SK-N-SH (cell line): ENCODE measurements around the gene KCNK4. TPM values are rescaled to one million over a fixed set of nuclear protein-coding genes. Genes with fewer than 3 reads are reported as not detected.
A peak's percentile ranks its signal among the peaks of the same experiment; 100 is the strongest.

ENCODE experiments used
- CTCF ChIA-PET: fragments of 300-600, 350-600 bp; formaldehyde crosslinking; extraction: SDS; loops from one replicate; lab custom pipeline; 2021; lab: Yijun Ruan, JAX
- POLR2A ChIA-PET: fragments of 350-600 bp; sonication (Branson Sonifier 250); formaldehyde crosslinking; extraction: SDS; loops from one replicate; lab custom pipeline; 2020; ENCODE audit warnings: antibody characterized with exemption, inconsistent platforms; lab: Yijun Ruan, JAX
- DNase-seq: peaks from one replicate; pipeline ENCODE4 v3.0.0; 2012
- H2AFZ ChIP-seq: fragments of 200-600 bp; sonication (generic); 2 replicates; pipeline ENCODE4 v1.8.1; 2016; ENCODE audit warnings: antibody characterized with exemption, mild to moderate bottlenecking, low read depth
- H3F3A ChIP-seq: fragments of 200-600 bp; sonication (generic); replicated peaks from 2 replicates; pipeline ENCODE3; 2016; ENCODE audit warnings: antibody characterized with exemption, mild to moderate bottlenecking; ENCODE audit not compliant: insufficient read depth
- H3K27ac ChIP-seq, 2 experiments: fragments of 200-500 bp in 1 of 2; fragments of 200-600 bp in 1 of 2; sonication (Bioruptor generic) in 1 of 2; sonication (generic), shearing (Covaris generic) in 1 of 2; 2 replicates each; pipeline versions ENCODE4 v1.5.1 to v1.6.1; 2014 to 2016; ENCODE audit warnings: low read depth in 2 of 2, inconsistent platforms in 1 of 2, low read length in 1 of 2, mild to moderate bottlenecking in 1 of 2, mixed read lengths in 1 of 2
- H3K27me3 ChIP-seq: fragments of 200-600 bp; sonication (generic), shearing (Covaris generic); 2 replicates; pipeline ENCODE4 v1.6.1; 2016; ENCODE audit warnings: mixed run types; ENCODE audit not compliant: insufficient read depth
- H3K36me3 ChIP-seq, 2 experiments: fragments of 200-500 bp in 1 of 2; fragments of 200-600 bp in 1 of 2; sonication (Bioruptor generic) in 1 of 2; sonication (generic) in 1 of 2; replicated peaks in 1 of 2; 2 replicates each; pipeline versions ENCODE3 to v1.5.1; 2014 to 2016; ENCODE audit warnings: low read length in 1 of 2, mild to moderate bottlenecking in 1 of 2; ENCODE audit not compliant: insufficient read depth in 2 of 2, control insufficient read depth in 1 of 2
- H3K4me1 ChIP-seq, 2 experiments: fragments of 200-500 bp in 1 of 2; fragments of 200-600 bp in 1 of 2; sonication (Bioruptor generic) in 1 of 2; sonication (generic), shearing (Covaris generic) in 1 of 2; 2 replicates each; pipeline versions ENCODE4 v1.5.1 to v1.6.1; 2014 to 2016; ENCODE audit warnings: low read depth in 1 of 2, low read length in 1 of 2, mixed run types in 1 of 2; ENCODE audit not compliant: insufficient read depth in 2 of 2, control insufficient read depth in 1 of 2
- H3K4me2 ChIP-seq: fragments of 200-600 bp; sonication (generic), shearing (Covaris generic); 2 replicates; pipeline ENCODE4 v1.6.1; 2017; ENCODE audit warnings: mixed run types
- H3K4me3 ChIP-seq, 2 experiments: fragments of 200-500 bp in 1 of 2; fragments of 200-600 bp in 1 of 2; sonication (Bioruptor generic) in 1 of 2; sonication (generic), shearing (Covaris generic) in 1 of 2; 2 replicates each; pipeline versions ENCODE4 v1.5.1 to v1.8.1; 2014 to 2016; ENCODE audit warnings: low read depth in 2 of 2, inconsistent platforms in 1 of 2, low read length in 1 of 2, mild to moderate bottlenecking in 1 of 2, mixed read lengths in 1 of 2, moderate library complexity in 1 of 2
- H3K79me2 ChIP-seq: fragments of 200-600 bp; sonication (generic); 2 replicates; pipeline ENCODE4 v1.8.1; 2017; ENCODE audit warnings: mild to moderate bottlenecking; ENCODE audit not compliant: insufficient read depth
- H3K9ac ChIP-seq: fragments of 200-600 bp; sonication (generic); 2 replicates; pipeline ENCODE4 v1.6.1; 2017; ENCODE audit warnings: mixed run types
- H3K9me2 ChIP-seq: fragments of 200-600 bp; sonication (generic); 2 replicates; pipeline ENCODE4 v1.6.1; 2017; ENCODE audit warnings: mixed run types
- H3K9me3 ChIP-seq: fragments of 200-600 bp; sonication (generic); 2 replicates; pipeline ENCODE4 v1.6.1; 2017; ENCODE audit warnings: mixed run types, mild to moderate bottlenecking, moderate library complexity
- H4K20me1 ChIP-seq: fragments of 200-600 bp; sonication (generic); 2 replicates; pipeline ENCODE4 v1.6.1; 2017; ENCODE audit warnings: mild to moderate bottlenecking, mixed run types; ENCODE audit not compliant: insufficient read depth
- CTCF ChIP-seq: fragments of 200-600 bp; sonication (generic); IDR thresholded peaks from 2 replicates; pipeline ENCODE4 v1.6.1; 2017; ENCODE audit warnings: antibody characterized with exemption, mild to moderate bottlenecking, moderate library complexity
- ELF1 ChIP-seq: IDR thresholded peaks from 2 replicates; pipeline ENCODE4 v1.4.0; 2012
- EP300 ChIP-seq, 2 experiments: IDR thresholded peaks; 2 replicates each; pipeline versions ENCODE4 v1.4.0 to v1.6.1; 2012; ENCODE audit warnings: borderline replicate concordance in 1 of 2, low read depth in 1 of 2, low read length in 1 of 2
- EZH2phosphoT487 ChIP-seq: fragments of 200-600 bp; sonication (generic); IDR thresholded peaks from 2 replicates; pipeline ENCODE4 v1.6.1; 2017; ENCODE audit warnings: low read depth, mixed run types, mild to moderate bottlenecking, antibody characterized with exemption, moderate library complexity, borderline replicate concordance
- FOXJ3 ChIP-seq: sonication (generic); formaldehyde crosslinking; IDR thresholded peaks from 2 replicates; pipeline ENCODE4 v1.5.1; 2020; ENCODE audit warnings: mild to moderate bottlenecking, missing genetic modification reagents
- GABPA ChIP-seq: IDR thresholded peaks from 2 replicates; pipeline ENCODE4 v1.4.0; 2012; ENCODE audit warnings: low read depth, mild to moderate bottlenecking
- IRF3 ChIP-seq: fragments of 150-350 bp; IDR thresholded peaks from 2 replicates; pipeline ENCODE4 v1.6.1; 2016; ENCODE audit warnings: mild to moderate bottlenecking, low read depth, low read length
- JUND ChIP-seq: IDR thresholded peaks from 2 replicates; pipeline ENCODE4 v1.4.0; 2012
- MAX ChIP-seq: IDR thresholded peaks from 2 replicates; pipeline ENCODE4 v1.4.0; 2012; ENCODE audit warnings: low read depth
- NFIC ChIP-seq: IDR thresholded peaks from 2 replicates; pipeline ENCODE4 v1.4.0; 2012; ENCODE audit warnings: borderline replicate concordance
- NRF1 ChIP-seq: IDR thresholded peaks from 2 replicates; pipeline ENCODE4 v1.6.1; 2012; ENCODE audit warnings: low read depth, mild to moderate bottlenecking, low read length
- PBX3 ChIP-seq: IDR thresholded peaks from 2 replicates; pipeline ENCODE4; 2012
- RCOR1 ChIP-seq: fragments of 150-350 bp; IDR thresholded peaks from 2 replicates; pipeline ENCODE4 v1.6.1; 2017; ENCODE audit warnings: antibody characterized with exemption, low read length
- TCF12 ChIP-seq: IDR thresholded peaks from 2 replicates; pipeline ENCODE4 v1.4.0; 2012
- TEAD4 ChIP-seq: IDR thresholded peaks from 2 replicates; pipeline ENCODE4 v1.4.0; 2012; ENCODE audit warnings: mild to moderate bottlenecking, borderline replicate concordance; ENCODE audit not compliant: insufficient read depth
- USF1 ChIP-seq: IDR thresholded peaks from 2 replicates; pipeline ENCODE4 v1.4.0; 2012; ENCODE audit warnings: low read depth, borderline replicate concordance
- USF2 ChIP-seq: fragments of 150-350 bp; IDR thresholded peaks from 2 replicates; pipeline ENCODE4 v1.6.1; 2017; ENCODE audit warnings: antibody characterized with exemption, low read length, low read depth, borderline replicate concordance
- YY1 ChIP-seq: IDR thresholded peaks from 2 replicates; pipeline ENCODE4 v1.4.0; 2012; ENCODE audit warnings: low read depth, mild to moderate bottlenecking
- WGBS: methylation state at CpG from one replicate; pipeline ENCODE4 v1.1.6; 2017; ENCODE audit warnings: low lambda C conversion rate; 5-methylcytosine and 5-hydroxymethylcytosine counted together
- polyA plus RNA-seq, 3 experiments: library from polyadenylated mRNA; depleted of rRNA; stranded (reverse); fragments of >200 nt; gene quantifications; 2 replicates each; pipeline ENCODE4 v1.2.3, GENCODE V29; 2012

Gene KCNK4
- polyA plus RNA-seq, 1 of the 3 experiments (the other 2 are of a cell fraction) = 0.16 TPM

- Histone ChIP-seq H3K4me1 (peaks cover 10 to 39% of the 10 kb centered on the region in 2 experiments; a peak in 2 of 4 replicates), H3K9ac (peak overlapping the region; percentile 72; the same call in 1 of the 2 replicates), H3K9me2 (no peaks in the 10 kb centered on the region), H2AFZ (no peak overlapping the region), H3K27me3 (no peaks in the 10 kb centered on the region), H3K4me2 (peak overlapping the region; percentile 77), H3K4me3 (peak overlapping the region; percentile 75 to 98), H3K79me2 (peaks cover 48% of the 10 kb centered on the region), H4K20me1 (no peaks in the 10 kb centered on the region)
- POLR2A ChIA-PET = interaction anchor here (1.0 to 12.4 kb wide), 7 partner anchors 18 to 64 kb away, joined by 3 to 112 read pairs (median 3); partner anchors contain the start of gene ESRRA
- 0% methylated on average over 5 of the region's 6 CpGs for WGBS
- TF ChIP-seq TEAD4 (0 out of 2 replicates have a peak, but pooled peaks have one; percentile 15), USF2 (no peak), PBX3 (peak; percentile 26), RCOR1 (no peak), EZH2phosphoT487 (no peak), NFIC (0 out of 2 replicates have a peak, but pooled peaks have one; percentile 16), CTCF (no peak), JUND (no peak), IRF3 (no peak), YY1 (no peak), ELF1 (no peak), GABPA (peak; percentile 28; the same call in 1 of the 2 replicates), TCF12 (no peak; the same call in 1 of the 2 replicates), NRF1 (no peak), FOXJ3 (CRISPR knock-in tag) (no peak), EP300 (IDR thresholded peaks at IDR 0.05; ENCODE audit: borderline replicate concordance in 1 of 2, low read depth in 1 of 2, low read length in 1 of 2) (peak in 1 of 2 experiments; percentile 32; a peak in 1 of 4 replicates), USF1 (no peak), MAX (no peak)
- TF ChIP-seq, all 33 proteins: peak for 5
- H3K27ac ChIP-seq = peak overlapping the region; percentile 63 to 89
- no peaks in the 10 kb centered on the region for H3K9me3 ChIP-seq
- H3F3A ChIP-seq = peaks cover 13% of the 10 kb centered on the region
- peaks cover 10 to 14% of the 10 kb centered on the region in 2 experiments for H3K36me3 ChIP-seq
- CTCF ChIA-PET = interaction anchor here (1.0 to 3.4 kb wide), 6 partner anchors 15 to 1084 kb away, joined by 3 to 20 read pairs (median 8); partner anchors contain the start of genes DNAJC4 and ESRRA
- no peak for DNase-seq
These were observed 45.7 kb upstream of the KCNK4 start for GRCh38 chr11:64245401-64245796.
